Stimulated activated CD8-positive, alpha-beta memory T cell treated with anti-CD3 and anti-CD28 coated beads, Interleukin-15, amount 100 ng/mL, for 4 hours (primary cell): Measurements from ENCODE around the gene SPAG4.
A peak's percentile ranks its signal among the peaks of the same experiment; 100 is the strongest.

Experiments used
- DNase-seq, 2 donors: peaks; one replicate each; pipeline ENCODE4 v3.0.0-alpha.2; 2020; ENCODE audit warnings: low read depth in 2 of 2

Gene SPAG4

GRCh38 chr20:35615667-35616464, at the start of gene SPAG4:
TSS of gene SPAG4 (plus strand) at chr20:35615829. CDS start at chr20:35616004, 175 bp downstream.
- DNase-seq, result peak; percentile 99 to 100

GRCh38 chr20:35568645-35569044, 47.0 kb upstream of the SPAG4 start:
- DNase-seq, result no peak

GRCh38 chr20:35571555-35571954, 44.1 kb upstream of the SPAG4 start:
- DNase-seq, result no peak

GRCh38 chr20:35572838-35573237, 42.8 kb upstream of the SPAG4 start:
- DNase-seq, result no peak

- no peak for DNase-seq
Measured at GRCh38 chr20:35575958-35576357, 39.7 kb upstream of the SPAG4 start.

GRCh38 chr20:35576816-35577215, 38.8 kb upstream of the SPAG4 start:
- no peak for DNase-seq

GRCh38 chr20:35578469-35578868, 37.2 kb upstream of the SPAG4 start:
- no peak for DNase-seq

GRCh38 chr20:35579196-35579595, 36.4 kb upstream of the SPAG4 start:
- DNase-seq, result no peak

- DNase-seq, result no peak
Measured at GRCh38 chr20:35582131-35582530, 33.5 kb upstream of the SPAG4 start.

- no peak for DNase-seq
Measured at GRCh38 chr20:35582741-35583404, 32.8 kb upstream of the SPAG4 start.

GRCh38 chr20:35583636-35584560, 31.7 kb upstream of the SPAG4 start:
- no peak for DNase-seq

GRCh38 chr20:35586751-35587425, 28.7 kb upstream of the SPAG4 start:
- no peak for DNase-seq

- DNase-seq, result no peak
Measured at GRCh38 chr20:35587436-35587835, 28.2 kb upstream of the SPAG4 start.

GRCh38 chr20:35588397-35588796, 27.2 kb upstream of the SPAG4 start:
- no peak for DNase-seq

GRCh38 chr20:35592339-35592974, 23.2 kb upstream of the SPAG4 start:
- no peak for DNase-seq

GRCh38 chr20:35595456-35595855, 20.2 kb upstream of the SPAG4 start:
- DNase-seq, result no peak

- DNase-seq, result no peak
Measured at GRCh38 chr20:35595901-35596300, 19.7 kb upstream of the SPAG4 start.

GRCh38 chr20:35597186-35597585, 18.4 kb upstream of the SPAG4 start:
- no peak for DNase-seq

GRCh38 chr20:35598476-35598875, 17.2 kb upstream of the SPAG4 start:
- no peak for DNase-seq

GRCh38 chr20:35598899-35599775, 16.5 kb upstream of the SPAG4 start:
- no peak for DNase-seq
